Measurements from ENCODE around the gene ZFYVE27.

Gene ZFYVE27

GRCh38 chr10:97778452-97779302 lies 41.7 kb downstream of the ZFYVE27 start:
- Histone ChIP-seq H3K27ac (no peak overlapping the region), H3K4me2 (no peak overlapping the region), H3K4me3 (IDR thresholded peaks at IDR 0.05; ENCODE audit: insufficient read depth, low read depth, low read length) (no peak overlapping the region), H4K20me1 (ENCODE audit: insufficient read depth) (no peaks in the 10 kb centered on the region), H3K4me1 (ENCODE audit: low read depth, poor library complexity, severe bottlenecking) (no peaks in the 10 kb centered on the region), H3K36me3 (ENCODE audit: insufficient read depth) (no peaks in the 10 kb centered on the region), H3K27me3 (ENCODE audit: insufficient read depth, low read depth) (no peaks in the 10 kb centered on the region), H2AFZ (ENCODE audit: low read depth) (no peak overlapping the region), H3K79me2 (ENCODE audit: insufficient read depth, low read depth) (no peaks in the 10 kb centered on the region), H3K9ac (no peak overlapping the region)
- TF ChIP-seq, protein P1, sequence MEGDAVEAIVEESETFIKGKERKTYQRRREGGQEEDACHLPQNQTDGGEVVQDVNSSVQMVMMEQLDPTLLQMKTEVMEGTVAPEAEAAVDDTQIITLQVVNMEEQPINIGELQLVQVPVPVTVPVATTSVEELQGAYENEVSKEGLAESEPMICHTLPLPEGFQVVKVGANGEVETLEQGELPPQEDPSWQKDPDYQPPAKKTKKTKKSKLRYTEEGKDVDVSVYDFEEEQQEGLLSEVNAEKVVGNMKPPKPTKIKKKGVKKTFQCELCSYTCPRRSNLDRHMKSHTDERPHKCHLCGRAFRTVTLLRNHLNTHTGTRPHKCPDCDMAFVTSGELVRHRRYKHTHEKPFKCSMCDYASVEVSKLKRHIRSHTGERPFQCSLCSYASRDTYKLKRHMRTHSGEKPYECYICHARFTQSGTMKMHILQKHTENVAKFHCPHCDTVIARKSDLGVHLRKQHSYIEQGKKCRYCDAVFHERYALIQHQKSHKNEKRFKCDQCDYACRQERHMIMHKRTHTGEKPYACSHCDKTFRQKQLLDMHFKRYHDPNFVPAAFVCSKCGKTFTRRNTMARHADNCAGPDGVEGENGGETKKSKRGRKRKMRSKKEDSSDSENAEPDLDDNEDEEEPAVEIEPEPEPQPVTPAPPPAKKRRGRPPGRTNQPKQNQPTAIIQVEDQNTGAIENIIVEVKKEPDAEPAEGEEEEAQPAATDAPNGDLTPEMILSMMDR (conservative IDR thresholded peaks at IDR 0.05; ENCODE audit: low read depth, low read length) = no peak

DNA sequence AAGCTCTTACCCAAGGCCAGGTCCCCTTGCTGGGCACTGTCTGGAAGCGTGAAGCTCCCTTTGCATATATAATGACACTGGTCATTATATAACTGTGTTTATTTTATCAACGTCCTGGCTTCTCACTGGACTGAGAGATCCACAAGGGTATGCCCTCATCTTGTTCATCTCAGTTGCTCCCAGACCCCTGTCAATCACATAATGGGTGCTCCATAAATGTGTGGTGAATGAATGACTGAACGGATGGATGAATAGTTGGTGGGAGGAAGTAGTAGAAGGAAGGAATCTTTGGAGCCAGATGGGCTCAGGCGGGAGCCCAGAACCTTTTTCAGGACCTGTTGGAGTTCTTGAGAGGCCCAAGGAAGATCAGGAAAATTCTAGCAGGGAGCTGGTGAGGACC lies 42.6 kb downstream of the ZFYVE27 start:
- H3K27ac ChIP-seq = no peak overlapping the region
- no peaks in the 10 kb centered on the region for H3K79me2 ChIP-seq (ENCODE audit: insufficient read depth, low read depth)
- H3K4me2 ChIP-seq = no peak overlapping the region
- TF ChIP-seq, protein P1 (conservative IDR thresholded peaks at IDR 0.05; ENCODE audit: low read depth, low read length) = no peak
- H4K20me1 ChIP-seq (ENCODE audit: insufficient read depth) = no peaks in the 10 kb centered on the region
- H3K4me3 ChIP-seq (IDR thresholded peaks at IDR 0.05; ENCODE audit: insufficient read depth, low read depth, low read length) = no peak overlapping the region
- no peak overlapping the region for H2AFZ ChIP-seq (ENCODE audit: low read depth)
- H3K36me3 ChIP-seq (ENCODE audit: insufficient read depth) = no peaks in the 10 kb centered on the region
- H3K9ac ChIP-seq = no peak overlapping the region
- no peaks in the 10 kb centered on the region for H3K27me3 ChIP-seq (ENCODE audit: insufficient read depth, low read depth)
- no peaks in the 10 kb centered on the region for H3K4me1 ChIP-seq (ENCODE audit: low read depth, poor library complexity, severe bottlenecking)

DNA sequence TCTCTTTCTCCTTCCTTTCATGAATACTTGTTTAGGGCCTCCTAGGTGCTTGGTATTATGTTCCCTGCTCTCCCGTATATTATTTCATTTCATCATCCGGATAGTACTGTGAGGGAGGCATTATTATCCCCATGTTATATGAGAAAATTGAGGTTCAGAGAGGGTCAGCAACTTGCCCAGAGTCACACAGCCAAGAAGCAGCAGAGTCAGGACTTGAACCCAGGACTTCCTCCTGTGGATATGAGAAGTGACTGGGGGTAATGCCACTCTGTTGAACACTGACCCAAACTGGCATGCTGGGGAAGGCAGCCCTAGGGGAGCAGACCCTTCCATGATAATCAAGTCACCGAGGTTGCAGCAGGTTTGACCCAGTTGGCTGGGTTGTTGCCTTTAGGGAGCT lies 43.0 kb downstream of the ZFYVE27 start:
- no peak overlapping the region for H3K27ac ChIP-seq
- no peaks in the 10 kb centered on the region for H3K27me3 ChIP-seq (ENCODE audit: insufficient read depth, low read depth)
- no peaks in the 10 kb centered on the region for H4K20me1 ChIP-seq (ENCODE audit: insufficient read depth)
- TF ChIP-seq, protein P1 (conservative IDR thresholded peaks at IDR 0.05; ENCODE audit: low read depth, low read length) = no peak
- no peak overlapping the region for H3K4me3 ChIP-seq (IDR thresholded peaks at IDR 0.05; ENCODE audit: insufficient read depth, low read depth, low read length)
- H3K4me1 ChIP-seq (ENCODE audit: low read depth, poor library complexity, severe bottlenecking) = no peaks in the 10 kb centered on the region
- H3K79me2 ChIP-seq (ENCODE audit: insufficient read depth, low read depth) = no peaks in the 10 kb centered on the region
- H3K4me2 ChIP-seq = no peak overlapping the region
- H3K9ac ChIP-seq = no peak overlapping the region
- H3K36me3 ChIP-seq (ENCODE audit: insufficient read depth) = no peaks in the 10 kb centered on the region
- no peak overlapping the region for H2AFZ ChIP-seq (ENCODE audit: low read depth)

DNA sequence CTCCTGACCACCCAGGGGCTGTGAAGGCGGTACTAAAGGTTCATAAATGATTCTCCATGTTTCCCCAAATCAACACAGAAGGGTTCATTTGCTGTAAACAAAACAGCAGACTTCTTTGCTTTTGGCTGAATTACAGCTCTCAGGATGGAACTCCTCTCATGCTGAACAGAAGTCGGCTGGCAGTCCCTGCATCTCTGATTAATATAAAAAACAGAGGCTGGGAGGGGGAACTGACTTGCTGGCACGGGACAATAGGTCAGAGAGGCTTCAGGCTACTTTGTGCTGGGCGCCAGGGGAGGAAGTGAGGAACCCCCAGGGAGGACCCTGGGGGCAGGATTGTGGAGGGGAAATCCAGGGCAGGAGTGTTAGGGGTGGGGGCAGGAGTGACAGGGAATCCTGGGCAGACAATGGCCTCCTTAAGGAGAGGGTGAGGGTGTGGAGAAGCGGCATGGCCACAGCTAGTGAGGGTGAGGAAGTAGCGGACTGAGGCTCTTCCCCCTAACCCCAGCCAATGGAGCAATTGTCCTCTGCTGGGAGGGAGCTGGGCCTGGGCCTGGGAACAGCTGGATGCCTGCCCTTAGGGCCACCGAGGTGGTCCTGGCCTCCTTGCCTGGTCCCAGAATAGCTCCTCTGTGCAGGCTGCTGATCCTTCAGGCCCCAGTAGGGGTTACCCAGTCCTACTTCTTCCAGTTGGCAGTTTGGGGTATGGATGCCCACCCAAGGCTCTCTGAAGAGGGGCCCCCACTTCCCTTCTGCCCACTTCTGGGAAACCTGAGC lies 44.1 kb downstream of the ZFYVE27 start:
- Histone ChIP-seq H3K4me3 (IDR thresholded peaks at IDR 0.05; ENCODE audit: insufficient read depth, low read depth, low read length) (no peak overlapping the region), H3K27me3 (ENCODE audit: insufficient read depth, low read depth) (no peaks in the 10 kb centered on the region), H3K36me3 (ENCODE audit: insufficient read depth) (no peaks in the 10 kb centered on the region), H4K20me1 (ENCODE audit: insufficient read depth) (no peaks in the 10 kb centered on the region), H2AFZ (ENCODE audit: low read depth) (no peak overlapping the region), H3K4me2 (no peak overlapping the region), H3K9ac (no peak overlapping the region), H3K79me2 (ENCODE audit: insufficient read depth, low read depth) (no peaks in the 10 kb centered on the region), H3K4me1 (ENCODE audit: low read depth, poor library complexity, severe bottlenecking) (no peaks in the 10 kb centered on the region), H3K27ac (no peak overlapping the region)
- TF ChIP-seq, protein P1 (conservative IDR thresholded peaks at IDR 0.05; ENCODE audit: low read depth, low read length) = no peak

All from KMS-11 (cell line).